ENCODE results near the gene CREB5.

CREB5 gene

GRCh38 chr7:28868712-28869111 is 456.4 kb downstream of the CREB5 start:
- Histone ChIP-seq H3K27me3 (ENCODE audit: insufficient read depth, low read depth) (no peaks in the 10 kb centered on the region), H3K79me2 (ENCODE audit: insufficient read depth, low read depth) (no peaks in the 10 kb centered on the region), H3K9ac (no peak overlapping the region)

GRCh38 chr7:28871077-28871476 is 458.8 kb downstream of the CREB5 start:
- no peak overlapping the region for H3K9ac ChIP-seq
- no peak overlapping the region for H2AFZ ChIP-seq (ENCODE audit: low read depth)

More at GRCh38 chr7:28868712-28869111, 456.4 kb downstream of the CREB5 start:
- Histone ChIP-seq H3K4me3 (IDR thresholded peaks at IDR 0.05; ENCODE audit: insufficient read depth, low read depth, low read length) (no peak overlapping the region), H4K20me1 (ENCODE audit: insufficient read depth) (no peaks in the 10 kb centered on the region), H3K4me1 (ENCODE audit: low read depth, poor library complexity, severe bottlenecking) (no peaks in the 10 kb centered on the region), H2AFZ (ENCODE audit: low read depth) (no peak overlapping the region), H3K36me3 (ENCODE audit: insufficient read depth) (no peaks in the 10 kb centered on the region), H3K27ac (no peak overlapping the region), H3K4me2 (no peak overlapping the region)
- TF ChIP-seq CTCF (conservative IDR thresholded peaks at IDR 0.05; ENCODE audit: low read depth, low read length), result no peak

DNA sequence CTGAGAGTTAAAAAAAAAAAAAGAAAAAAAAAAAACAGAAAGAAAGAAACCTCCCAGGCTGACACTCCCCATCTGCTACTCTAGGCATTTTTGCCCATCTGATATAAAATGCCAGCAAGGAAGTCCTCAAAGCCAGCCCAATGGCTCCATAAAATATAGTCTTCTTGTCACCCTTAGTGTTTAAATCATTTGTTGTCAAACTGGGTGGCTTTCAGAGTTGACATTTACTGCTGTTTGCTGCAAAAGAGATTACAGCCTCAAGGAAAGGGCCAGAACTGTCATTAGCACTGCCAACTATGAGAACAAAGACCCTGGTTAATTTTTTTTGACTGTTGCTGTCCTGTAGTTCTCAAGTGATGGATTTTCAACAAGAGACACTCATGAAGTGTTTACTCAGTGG is 459.3 kb downstream of the CREB5 start:
- Histone ChIP-seq H3K4me1 (ENCODE audit: low read depth, poor library complexity, severe bottlenecking) (no peaks in the 10 kb centered on the region), H3K4me2 (no peak overlapping the region), H3K4me3 (IDR thresholded peaks at IDR 0.05; ENCODE audit: insufficient read depth, low read depth, low read length) (no peak overlapping the region), H3K36me3 (ENCODE audit: insufficient read depth) (no peaks in the 10 kb centered on the region), H4K20me1 (ENCODE audit: insufficient read depth) (no peaks in the 10 kb centered on the region), H3K79me2 (ENCODE audit: insufficient read depth, low read depth) (no peaks in the 10 kb centered on the region), H2AFZ (ENCODE audit: low read depth) (no peak overlapping the region), H3K9ac (no peak overlapping the region), H3K27me3 (ENCODE audit: insufficient read depth, low read depth) (no peaks in the 10 kb centered on the region), H3K27ac (no peak overlapping the region)
- no peak for TF ChIP-seq CTCF (conservative IDR thresholded peaks at IDR 0.05; ENCODE audit: low read depth, low read length)

More at GRCh38 chr7:28871077-28871476, 458.8 kb downstream of the CREB5 start:
- no peak overlapping the region for H3K4me2 ChIP-seq
- no peaks in the 10 kb centered on the region for H3K79me2 ChIP-seq (ENCODE audit: insufficient read depth, low read depth)
- no peak overlapping the region for H3K4me3 ChIP-seq (IDR thresholded peaks at IDR 0.05; ENCODE audit: insufficient read depth, low read depth, low read length)
- H3K4me1 ChIP-seq (ENCODE audit: low read depth, poor library complexity, severe bottlenecking), result no peaks in the 10 kb centered on the region
- TF ChIP-seq CTCF (conservative IDR thresholded peaks at IDR 0.05; ENCODE audit: low read depth, low read length), result no peak
- no peaks in the 10 kb centered on the region for H3K27me3 ChIP-seq (ENCODE audit: insufficient read depth, low read depth)
- no peak overlapping the region for H3K27ac ChIP-seq
- no peaks in the 10 kb centered on the region for H4K20me1 ChIP-seq (ENCODE audit: insufficient read depth)
- no peaks in the 10 kb centered on the region for H3K36me3 ChIP-seq (ENCODE audit: insufficient read depth)

DNA sequence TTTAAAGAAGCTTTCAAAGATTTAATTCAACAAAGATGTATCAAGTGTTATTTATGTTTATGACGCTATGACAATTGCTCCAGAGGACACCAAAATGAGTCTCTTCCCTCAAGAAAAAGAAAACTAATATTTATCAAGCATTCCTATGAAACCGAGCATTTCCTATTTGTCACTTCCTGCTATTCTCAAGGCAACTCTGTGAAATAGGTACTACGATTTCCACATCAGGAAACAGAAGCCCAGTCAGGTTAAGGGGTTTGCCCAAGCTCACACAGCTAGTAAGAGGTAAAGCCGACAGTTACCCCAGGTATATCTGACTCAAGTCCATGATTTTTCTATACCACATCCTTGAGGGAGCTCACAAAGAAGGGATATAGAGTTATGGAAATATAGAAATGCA is 459.9 kb downstream of the CREB5 start:
- no peak overlapping the region for H2AFZ ChIP-seq (ENCODE audit: low read depth)
- no peaks in the 10 kb centered on the region for H3K4me1 ChIP-seq (ENCODE audit: low read depth, poor library complexity, severe bottlenecking)
- H3K27ac ChIP-seq, result no peak overlapping the region
- TF ChIP-seq CTCF (conservative IDR thresholded peaks at IDR 0.05; ENCODE audit: low read depth, low read length), result no peak
- no peak overlapping the region for H3K9ac ChIP-seq
- no peak overlapping the region for H3K4me3 ChIP-seq (IDR thresholded peaks at IDR 0.05; ENCODE audit: insufficient read depth, low read depth, low read length)
- no peaks in the 10 kb centered on the region for H4K20me1 ChIP-seq (ENCODE audit: insufficient read depth)
- no peaks in the 10 kb centered on the region for H3K27me3 ChIP-seq (ENCODE audit: insufficient read depth, low read depth)
- no peaks in the 10 kb centered on the region for H3K36me3 ChIP-seq (ENCODE audit: insufficient read depth)
- no peak overlapping the region for H3K4me2 ChIP-seq
- no peaks in the 10 kb centered on the region for H3K79me2 ChIP-seq (ENCODE audit: insufficient read depth, low read depth)
